K562 (cell line): ENCODE data around the gene ZFP69. TPM values are rescaled to one million over a fixed set of nuclear protein-coding genes. Genes with fewer than 3 reads are reported as not detected.

ENCODE experiments used
- ASH1L ChIP-seq: fragments of 450-650 bp; IDR thresholded peaks from 2 replicates; pipeline ENCODE4 v1.6.1; 2018; ENCODE audit warnings: borderline replicate concordance, mild to moderate bottlenecking, low read depth; ENCODE audit not compliant: partially characterized antibody
- ATF7 ChIP-seq: fragments of 450-650 bp; IDR thresholded peaks from 2 replicates; pipeline ENCODE4 v1.7.1; 2014; ENCODE audit warnings: mild to moderate bottlenecking, moderate library complexity
- CBX1 ChIP-seq: sonication (generic); IDR thresholded peaks from 2 replicates; pipeline ENCODE4 v1.6.1; 2016; ENCODE audit warnings: antibody characterized with exemption, low read depth, mild to moderate bottlenecking
- CBX3 ChIP-seq, 2 experiments: IDR thresholded peaks; 1 replicate in 1 of 2; 2 replicates in 1 of 2; pipeline ENCODE4 v1.6.1; 2012; ENCODE audit warnings: inconsistent platforms in 2 of 2, low read length in 2 of 2, borderline replicate concordance in 1 of 2, control low read depth in 1 of 2
- CHD2 ChIP-seq: IDR thresholded peaks from 2 replicates; pipeline ENCODE4 v1.6.1; 2011; ENCODE audit warnings: low read depth, low read length
- EP300 ChIP-seq: IDR thresholded peaks from 2 replicates; pipeline ENCODE4 v1.6.1; 2012; ENCODE audit warnings: low read length, improper control_type of control experiment
- EP400 ChIP-seq: fragments of 450-650 bp; IDR thresholded peaks from 2 replicates; pipeline ENCODE4 v1.6.1; 2017; ENCODE audit warnings: antibody characterized with exemption, mild to moderate bottlenecking, moderate library complexity
- GTF2F1 ChIP-seq: IDR thresholded peaks from 2 replicates; pipeline ENCODE4 v1.6.1; 2011; ENCODE audit warnings: low read depth, low read length, improper control_type of control experiment
- SOX6 ChIP-seq: fragments of 450-650 bp; IDR thresholded peaks from 2 replicates; pipeline ENCODE4 v1.6.1; 2014; ENCODE audit warnings: mild to moderate bottlenecking
- TEAD4 ChIP-seq, 2 experiments: sonication (generic) in 1 of 2; formaldehyde crosslinking in 1 of 2; IDR thresholded peaks; 2 replicates each; pipeline versions ENCODE4 v1.6.1 to v1.8.0; 2012 to 2022; ENCODE audit warnings: borderline replicate concordance in 1 of 2, inconsistent platforms in 1 of 2, low read length in 1 of 2, mild to moderate bottlenecking in 1 of 2, missing genetic modification reagents in 1 of 2
- TRIM28 ChIP-seq: fragments of 450-650 bp; IDR thresholded peaks from 2 replicates; pipeline ENCODE4 v1.6.1; 2017
- XRCC3 ChIP-seq: fragments of 450-650 bp; IDR thresholded peaks from 2 replicates; pipeline ENCODE4 v1.6.1; 2017; ENCODE audit warnings: mild to moderate bottlenecking, moderate library complexity
- ZNF274 ChIP-seq: IDR thresholded peaks from 2 replicates; pipeline ENCODE4 v1.6.1; 2011; ENCODE audit warnings: low read depth, mild to moderate bottlenecking, low read length, moderate library complexity, borderline replicate concordance
- ZNF764 ChIP-seq: fragments of 250-450 bp; sonication (Bioruptor Pico); IDR thresholded peaks from 2 replicates; pipeline ENCODE4 v1.4.0; 2020; ENCODE audit warnings: low read depth, mild to moderate bottlenecking, moderate library complexity
- polyA plus RNA-seq, 8 experiments: library from polyadenylated mRNA; depleted of rRNA in 4 of 8; stranded (reverse) in 5 of 8; unstranded in 3 of 8; fragments of >200 nt; fragmentation: Nextera tagmentation in 2 of 8; fragmentation: Illumina TruSeq in 1 of 8; extraction: Ambion mirVana in 2 of 8; extraction: Trizol in 1 of 8; gene quantifications; 2 replicates each; pipeline versions ENCODE4 v1.2.1 to v1.2.3, GENCODE V29; 2011 to 2014; ENCODE audit warnings: inconsistent platforms in 1 of 8, missing spikeins in 1 of 8
- total RNA-seq, 7 experiments: library from RNA; depleted of rRNA in 6 of 7; stranded (reverse); fragments of >200 nt in 6 of 7; fragmentation: Illumina TruSeq in 2 of 7; extraction: Trizol in 2 of 7; gene quantifications; 2 replicates each; pipeline versions ENCODE4 v1.2.1 to v1.2.3, GENCODE V29; 2011 to 2021; ENCODE audit warnings: low replicate concordance in 1 of 7
- TF ChIP-seq, protein P1 (sequence below): sonication (generic); formaldehyde crosslinking; IDR thresholded peaks from 2 replicates; pipeline ENCODE4 v1.8.0; 2022; ENCODE audit warnings: missing genetic modification reagents, mild to moderate bottlenecking, borderline replicate concordance
- TF ChIP-seq, protein P2 (sequence below), 2 experiments: fragments of 450-650 bp in 1 of 2; IDR thresholded peaks; 2 replicates each; pipeline ENCODE4 v1.6.1; 2011 to 2017; ENCODE audit warnings: low read depth in 2 of 2, antibody characterized with exemption in 1 of 2, borderline replicate concordance in 1 of 2, low read length in 1 of 2, mild to moderate bottlenecking in 1 of 2, mixed read lengths in 1 of 2; ENCODE audit not compliant: control insufficient read depth in 1 of 2
- TF ChIP-seq, protein P3 (sequence below): sonication (generic); formaldehyde crosslinking; IDR thresholded peaks from 2 replicates; pipeline ENCODE4 v1.8.0; 2022; ENCODE audit warnings: mild to moderate bottlenecking, missing genetic modification reagents, borderline replicate concordance
- TF ChIP-seq, protein P4 (sequence below): sonication (generic); formaldehyde crosslinking; IDR thresholded peaks from 2 replicates; pipeline ENCODE4 v1.8.1; 2022; ENCODE audit warnings: missing genetic modification reagents

Gene ZFP69
- total and polyA plus RNA-seq, 9 of the 15 experiments (the other 6 are each of a cell fraction or from before 2014, with no cell fraction given), result 2.0 to 8.4 (median 5.7) TPM

DNA sequence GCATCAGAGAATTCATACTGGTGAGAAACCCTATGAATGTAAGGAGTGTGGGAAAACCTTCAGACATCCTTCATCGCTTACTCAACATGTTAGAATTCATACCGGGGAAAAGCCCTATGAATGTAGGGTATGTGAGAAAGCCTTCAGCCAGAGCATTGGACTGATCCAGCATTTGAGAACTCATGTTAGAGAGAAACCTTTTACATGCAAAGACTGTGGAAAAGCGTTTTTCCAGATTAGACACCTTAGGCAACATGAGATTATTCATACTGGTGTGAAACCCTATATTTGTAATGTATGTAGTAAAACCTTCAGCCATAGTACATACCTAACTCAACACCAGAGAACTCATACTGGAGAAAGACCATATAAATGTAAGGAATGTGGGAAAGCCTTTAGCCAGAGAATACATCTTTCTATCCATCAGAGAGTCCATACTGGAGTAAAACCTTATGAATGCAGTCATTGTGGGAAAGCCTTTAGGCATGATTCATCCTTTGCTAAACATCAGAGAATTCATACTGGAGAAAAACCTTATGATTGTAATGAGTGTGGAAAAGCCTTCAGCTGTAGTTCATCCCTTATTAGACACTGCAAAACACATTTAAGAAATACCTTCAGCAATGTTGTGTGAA lies 14.0 kb upstream of the ZFP69 start (continued):
- no peak for TF ChIP-seq CHD2
- TF ChIP-seq, protein P1, sequence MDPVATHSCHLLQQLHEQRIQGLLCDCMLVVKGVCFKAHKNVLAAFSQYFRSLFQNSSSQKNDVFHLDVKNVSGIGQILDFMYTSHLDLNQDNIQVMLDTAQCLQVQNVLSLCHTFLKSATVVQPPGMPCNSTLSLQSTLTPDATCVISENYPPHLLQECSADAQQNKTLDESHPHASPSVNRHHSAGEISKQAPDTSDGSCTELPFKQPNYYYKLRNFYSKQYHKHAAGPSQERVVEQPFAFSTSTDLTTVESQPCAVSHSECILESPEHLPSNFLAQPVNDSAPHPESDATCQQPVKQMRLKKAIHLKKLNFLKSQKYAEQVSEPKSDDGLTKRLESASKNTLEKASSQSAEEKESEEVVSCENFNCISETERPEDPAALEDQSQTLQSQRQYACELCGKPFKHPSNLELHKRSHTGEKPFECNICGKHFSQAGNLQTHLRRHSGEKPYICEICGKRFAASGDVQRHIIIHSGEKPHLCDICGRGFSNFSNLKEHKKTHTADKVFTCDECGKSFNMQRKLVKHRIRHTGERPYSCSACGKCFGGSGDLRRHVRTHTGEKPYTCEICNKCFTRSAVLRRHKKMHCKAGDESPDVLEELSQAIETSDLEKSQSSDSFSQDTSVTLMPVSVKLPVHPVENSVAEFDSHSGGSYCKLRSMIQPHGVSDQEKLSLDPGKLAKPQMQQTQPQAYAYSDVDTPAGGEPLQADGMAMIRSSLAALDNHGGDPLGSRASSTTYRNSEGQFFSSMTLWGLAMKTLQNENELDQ (CRISPR knock-in tag), result no peak
- TF ChIP-seq EP400, result 0 out of 2 replicates have a peak, but pooled peaks have one; percentile 22
- TF ChIP-seq TRIM28, result peak; percentile 99
- TF ChIP-seq XRCC3, result peak; percentile 97
- TF ChIP-seq, protein P2, sequence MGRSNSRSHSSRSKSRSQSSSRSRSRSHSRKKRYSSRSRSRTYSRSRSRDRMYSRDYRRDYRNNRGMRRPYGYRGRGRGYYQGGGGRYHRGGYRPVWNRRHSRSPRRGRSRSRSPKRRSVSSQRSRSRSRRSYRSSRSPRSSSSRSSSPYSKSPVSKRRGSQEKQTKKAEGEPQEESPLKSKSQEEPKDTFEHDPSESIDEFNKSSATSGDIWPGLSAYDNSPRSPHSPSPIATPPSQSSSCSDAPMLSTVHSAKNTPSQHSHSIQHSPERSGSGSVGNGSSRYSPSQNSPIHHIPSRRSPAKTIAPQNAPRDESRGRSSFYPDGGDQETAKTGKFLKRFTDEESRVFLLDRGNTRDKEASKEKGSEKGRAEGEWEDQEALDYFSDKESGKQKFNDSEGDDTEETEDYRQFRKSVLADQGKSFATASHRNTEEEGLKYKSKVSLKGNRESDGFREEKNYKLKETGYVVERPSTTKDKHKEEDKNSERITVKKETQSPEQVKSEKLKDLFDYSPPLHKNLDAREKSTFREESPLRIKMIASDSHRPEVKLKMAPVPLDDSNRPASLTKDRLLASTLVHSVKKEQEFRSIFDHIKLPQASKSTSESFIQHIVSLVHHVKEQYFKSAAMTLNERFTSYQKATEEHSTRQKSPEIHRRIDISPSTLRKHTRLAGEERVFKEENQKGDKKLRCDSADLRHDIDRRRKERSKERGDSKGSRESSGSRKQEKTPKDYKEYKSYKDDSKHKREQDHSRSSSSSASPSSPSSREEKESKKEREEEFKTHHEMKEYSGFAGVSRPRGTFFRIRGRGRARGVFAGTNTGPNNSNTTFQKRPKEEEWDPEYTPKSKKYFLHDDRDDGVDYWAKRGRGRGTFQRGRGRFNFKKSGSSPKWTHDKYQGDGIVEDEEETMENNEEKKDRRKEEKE (IDR thresholded peaks at IDR 0.05; ENCODE audit: borderline replicate concordance in 1 of 2, control insufficient read depth in 1 of 2, low read depth in 2 of 2, low read length in 1 of 2), result 0 out of 4 replicates have a peak, but pooled peaks of 1 of the 2 experiments have one; percentile 21
- TF ChIP-seq EP300, result no peak
- peak; percentile 17; the same call in 1 of the 2 replicates for TF ChIP-seq TEAD4 (IDR thresholded peaks at IDR 0.05; ENCODE audit: low read length)
- no peak for TF ChIP-seq TEAD4 (CRISPR knock-in tag; IDR thresholded peaks at IDR 0.05; ENCODE audit: borderline replicate concordance)
- no peak for TF ChIP-seq ASH1L
- peak in 1 of 2 experiments; percentile 90; a peak in 1 of 3 replicates for TF ChIP-seq CBX3 (IDR thresholded peaks at IDR 0.05; ENCODE audit: borderline replicate concordance in 1 of 2, low read length in 2 of 2)
- peak; percentile 63; the same call in 1 of the 2 replicates for TF ChIP-seq SOX6
- peak; percentile 100 for TF ChIP-seq ZNF274
- no peak for TF ChIP-seq ZNF764 (CRISPR knock-in tag)
- TF ChIP-seq, protein P3, sequence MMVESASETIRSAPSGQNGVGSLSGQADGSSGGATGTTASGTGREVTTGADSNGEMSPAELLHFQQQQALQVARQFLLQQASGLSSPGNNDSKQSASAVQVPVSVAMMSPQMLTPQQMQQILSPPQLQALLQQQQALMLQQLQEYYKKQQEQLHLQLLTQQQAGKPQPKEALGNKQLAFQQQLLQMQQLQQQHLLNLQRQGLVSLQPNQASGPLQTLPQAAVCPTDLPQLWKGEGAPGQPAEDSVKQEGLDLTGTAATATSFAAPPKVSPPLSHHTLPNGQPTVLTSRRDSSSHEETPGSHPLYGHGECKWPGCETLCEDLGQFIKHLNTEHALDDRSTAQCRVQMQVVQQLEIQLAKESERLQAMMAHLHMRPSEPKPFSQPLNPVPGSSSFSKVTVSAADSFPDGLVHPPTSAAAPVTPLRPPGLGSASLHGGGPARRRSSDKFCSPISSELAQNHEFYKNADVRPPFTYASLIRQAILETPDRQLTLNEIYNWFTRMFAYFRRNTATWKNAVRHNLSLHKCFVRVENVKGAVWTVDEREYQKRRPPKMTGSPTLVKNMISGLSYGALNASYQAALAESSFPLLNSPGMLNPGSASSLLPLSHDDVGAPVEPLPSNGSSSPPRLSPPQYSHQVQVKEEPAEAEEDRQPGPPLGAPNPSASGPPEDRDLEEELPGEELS (CRISPR knock-in tag), result no peak
- TF ChIP-seq GTF2F1, result no peak
- TF ChIP-seq, protein P4, sequence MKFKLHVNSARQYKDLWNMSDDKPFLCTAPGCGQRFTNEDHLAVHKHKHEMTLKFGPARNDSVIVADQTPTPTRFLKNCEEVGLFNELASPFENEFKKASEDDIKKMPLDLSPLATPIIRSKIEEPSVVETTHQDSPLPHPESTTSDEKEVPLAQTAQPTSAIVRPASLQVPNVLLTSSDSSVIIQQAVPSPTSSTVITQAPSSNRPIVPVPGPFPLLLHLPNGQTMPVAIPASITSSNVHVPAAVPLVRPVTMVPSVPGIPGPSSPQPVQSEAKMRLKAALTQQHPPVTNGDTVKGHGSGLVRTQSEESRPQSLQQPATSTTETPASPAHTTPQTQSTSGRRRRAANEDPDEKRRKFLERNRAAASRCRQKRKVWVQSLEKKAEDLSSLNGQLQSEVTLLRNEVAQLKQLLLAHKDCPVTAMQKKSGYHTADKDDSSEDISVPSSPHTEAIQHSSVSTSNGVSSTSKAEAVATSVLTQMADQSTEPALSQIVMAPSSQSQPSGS, result no peak
- TF ChIP-seq CBX1, result peak; percentile 58; the same call in 1 of the 2 replicates
- peak; percentile 42; the same call in 1 of the 2 replicates for TF ChIP-seq ATF7
